DOHH2 (cell line): ENCODE measurements around the gene DMD.

Source experiments
- H3F3A ChIP-seq: fragments of 200-600 bp; sonication (generic), shearing (Covaris generic); 2 replicates; pipeline ENCODE4 v1.6.0; 2016; ENCODE audit warnings: antibody characterized with exemption, mild to moderate bottlenecking; ENCODE audit not compliant: control insufficient read depth, insufficient read depth
- H3K27ac ChIP-seq: fragments of 200-600 bp; sonication (generic); 2 replicates; pipeline ENCODE4 v1.5.1; 2014; ENCODE audit warnings: low read depth, mild to moderate bottlenecking, low read length, moderate library complexity
- H3K27me3 ChIP-seq: fragments of 200-600 bp; sonication (generic); 2 replicates; pipeline ENCODE4 v1.6.1; 2014; ENCODE audit warnings: mild to moderate bottlenecking, low read length, mixed read lengths; ENCODE audit not compliant: control insufficient read depth
- H3K36me3 ChIP-seq: fragments of 200-600 bp; sonication (generic); 2 replicates; pipeline ENCODE4 v1.6.1; 2014; ENCODE audit warnings: mild to moderate bottlenecking, low read length, moderate library complexity, mixed read lengths; ENCODE audit not compliant: control insufficient read depth
- H3K4me1 ChIP-seq: fragments of 200-600 bp; sonication (generic); 2 replicates; pipeline ENCODE4 v1.6.1; 2014; ENCODE audit warnings: mild to moderate bottlenecking, low read length, mixed read lengths; ENCODE audit not compliant: control insufficient read depth
- H3K4me2 ChIP-seq: fragments of 200-600 bp; sonication (generic); 2 replicates; pipeline ENCODE4 v1.6.0; 2014; ENCODE audit warnings: mild to moderate bottlenecking, low read length, moderate library complexity
- H3K4me3 ChIP-seq: fragments of 200-600 bp; sonication (generic); 2 replicates; pipeline ENCODE4 v1.5.1; 2014; ENCODE audit warnings: mild to moderate bottlenecking, low read length, mixed read lengths
- H3K79me2 ChIP-seq: fragments of 200-600 bp; sonication (generic); 2 replicates; pipeline ENCODE4 v1.6.1; 2014; ENCODE audit warnings: mild to moderate bottlenecking, low read length, mixed read lengths; ENCODE audit not compliant: control insufficient read depth
- H3K9me2 ChIP-seq: fragments of 200-600 bp; sonication (generic); replicated peaks from 2 replicates; pipeline ENCODE4 v1.6.1; 2014; ENCODE audit warnings: mild to moderate bottlenecking, low read length, mixed read lengths; ENCODE audit not compliant: control insufficient read depth
- H3K9me3 ChIP-seq: fragments of 200-600 bp; sonication (generic); 2 replicates; pipeline ENCODE4 v1.6.1; 2014; ENCODE audit warnings: antibody characterized with exemption, low read length, mixed read lengths; ENCODE audit not compliant: control insufficient read depth, insufficient read depth
- H4K20me1 ChIP-seq: fragments of 200-600 bp; sonication (generic); 2 replicates; pipeline ENCODE4 v1.6.0; 2014; ENCODE audit warnings: low read depth, mild to moderate bottlenecking, antibody characterized with exemption, low read length, moderate library complexity; ENCODE audit not compliant: control insufficient read depth, insufficient read depth
- EZH2phosphoT487 ChIP-seq: fragments of 200-600 bp; sonication (generic); IDR thresholded peaks from 2 replicates; pipeline ENCODE4 v1.6.1; 2017; ENCODE audit warnings: borderline replicate concordance, mild to moderate bottlenecking, antibody characterized with exemption, low read length, moderate library complexity, mixed read lengths
- TF ChIP-seq, protein P1 (sequence below): fragments of 200-600 bp; sonication (generic); IDR thresholded peaks from one replicate; pipeline ENCODE4 v1.5.1; 2014; ENCODE audit warnings: antibody characterized with exemption, mild to moderate bottlenecking, low read depth, low read length; ENCODE audit not compliant: poor library complexity, severe bottlenecking

DMD gene

GRCh38 chrX:31170792-31171191 lies 2040.6 kb downstream of the DMD start:
- H3F3A ChIP-seq: no peaks in the 10 kb centered on the region

DNA sequence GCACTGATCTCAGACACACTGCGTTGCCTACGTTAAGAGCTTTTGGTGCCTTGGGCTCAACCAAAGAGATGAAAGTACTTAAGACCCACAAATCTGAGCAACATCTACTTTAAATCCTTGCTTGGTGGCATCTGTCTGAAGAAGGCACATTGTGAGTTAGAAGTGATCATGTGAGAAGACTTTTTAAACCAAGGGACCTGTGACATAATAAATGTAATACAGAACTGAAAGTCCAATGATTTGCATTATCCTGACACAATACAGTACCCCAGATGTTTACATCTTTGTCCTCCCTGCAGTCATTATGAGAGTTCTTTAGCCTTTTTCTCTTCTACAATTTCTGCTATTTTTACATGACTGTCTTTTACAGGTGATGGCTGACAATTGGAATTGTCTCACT lies 2042.8 kb downstream of the DMD start:
- Histone ChIP-seq H3K9me3 (no peaks in the 10 kb centered on the region), H3K27me3 (no peaks in the 10 kb centered on the region), H3K4me1 (no peaks in the 10 kb centered on the region), H3F3A (no peaks in the 10 kb centered on the region), H3K4me2 (no peak overlapping the region), H3K4me3 (no peak overlapping the region), H3K27ac (no peak overlapping the region), H4K20me1 (no peaks in the 10 kb centered on the region), H3K9me2 (no peaks in the 10 kb centered on the region), H3K79me2 (no peaks in the 10 kb centered on the region), H3K36me3 (no peaks in the 10 kb centered on the region)
- TF ChIP-seq, protein P1, sequence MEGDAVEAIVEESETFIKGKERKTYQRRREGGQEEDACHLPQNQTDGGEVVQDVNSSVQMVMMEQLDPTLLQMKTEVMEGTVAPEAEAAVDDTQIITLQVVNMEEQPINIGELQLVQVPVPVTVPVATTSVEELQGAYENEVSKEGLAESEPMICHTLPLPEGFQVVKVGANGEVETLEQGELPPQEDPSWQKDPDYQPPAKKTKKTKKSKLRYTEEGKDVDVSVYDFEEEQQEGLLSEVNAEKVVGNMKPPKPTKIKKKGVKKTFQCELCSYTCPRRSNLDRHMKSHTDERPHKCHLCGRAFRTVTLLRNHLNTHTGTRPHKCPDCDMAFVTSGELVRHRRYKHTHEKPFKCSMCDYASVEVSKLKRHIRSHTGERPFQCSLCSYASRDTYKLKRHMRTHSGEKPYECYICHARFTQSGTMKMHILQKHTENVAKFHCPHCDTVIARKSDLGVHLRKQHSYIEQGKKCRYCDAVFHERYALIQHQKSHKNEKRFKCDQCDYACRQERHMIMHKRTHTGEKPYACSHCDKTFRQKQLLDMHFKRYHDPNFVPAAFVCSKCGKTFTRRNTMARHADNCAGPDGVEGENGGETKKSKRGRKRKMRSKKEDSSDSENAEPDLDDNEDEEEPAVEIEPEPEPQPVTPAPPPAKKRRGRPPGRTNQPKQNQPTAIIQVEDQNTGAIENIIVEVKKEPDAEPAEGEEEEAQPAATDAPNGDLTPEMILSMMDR: no peak
- no peak for TF ChIP-seq EZH2phosphoT487

More at GRCh38 chrX:31170792-31171191, 2040.6 kb downstream of the DMD start:
- Histone ChIP-seq H3K79me2 (no peaks in the 10 kb centered on the region), H3K27ac (no peak overlapping the region), H3K4me1 (no peaks in the 10 kb centered on the region), H3K9me3 (no peaks in the 10 kb centered on the region), H3K27me3 (no peaks in the 10 kb centered on the region), H3K4me3 (no peak overlapping the region), H4K20me1 (no peaks in the 10 kb centered on the region), H3K4me2 (no peak overlapping the region), H3K36me3 (no peaks in the 10 kb centered on the region), H3K9me2 (no peaks in the 10 kb centered on the region)
- TF ChIP-seq, protein P1: no peak
- no peak for TF ChIP-seq EZH2phosphoT487

DNA sequence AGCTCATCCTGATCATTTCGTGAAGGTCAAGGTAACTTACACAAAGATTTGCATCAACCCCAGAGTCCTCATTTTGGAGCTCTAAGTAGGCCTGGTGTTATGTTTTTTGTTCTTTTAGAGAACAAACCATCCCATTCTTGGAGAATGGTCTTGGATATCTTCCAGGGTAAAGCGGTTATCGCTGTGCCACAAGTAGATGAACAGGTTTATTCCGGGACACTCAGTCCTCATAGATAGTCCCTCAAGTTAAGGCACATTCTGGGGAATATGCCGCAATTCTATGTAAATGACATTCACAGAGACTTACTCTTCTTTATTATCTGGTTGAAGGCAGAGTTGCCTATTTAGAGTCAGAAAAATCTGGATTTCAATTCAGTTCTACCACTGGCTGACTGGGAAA lies 2044.5 kb downstream of the DMD start:
- H3K4me3 ChIP-seq: no peak overlapping the region
- H3F3A ChIP-seq: no peaks in the 10 kb centered on the region
- no peaks in the 10 kb centered on the region for H3K9me3 ChIP-seq
- H3K79me2 ChIP-seq: no peaks in the 10 kb centered on the region
- TF ChIP-seq EZH2phosphoT487: no peak
- TF ChIP-seq, protein P1: no peak
- no peaks in the 10 kb centered on the region for H3K4me1 ChIP-seq
- no peaks in the 10 kb centered on the region for H3K9me2 ChIP-seq
- H3K36me3 ChIP-seq: no peaks in the 10 kb centered on the region
- H3K27me3 ChIP-seq: no peaks in the 10 kb centered on the region
- H3K4me2 ChIP-seq: no peak overlapping the region
- H4K20me1 ChIP-seq: no peaks in the 10 kb centered on the region
- no peak overlapping the region for H3K27ac ChIP-seq

- H3K9me2 ChIP-seq: no peaks in the 10 kb centered on the region
- no peaks in the 10 kb centered on the region for H4K20me1 ChIP-seq
- H3F3A ChIP-seq: no peaks in the 10 kb centered on the region
- TF ChIP-seq EZH2phosphoT487: no peak
- TF ChIP-seq, protein P1: no peak
- no peaks in the 10 kb centered on the region for H3K4me1 ChIP-seq
- no peak overlapping the region for H3K4me2 ChIP-seq
- no peak overlapping the region for H3K27ac ChIP-seq
- H3K4me3 ChIP-seq: no peak overlapping the region
- no peaks in the 10 kb centered on the region for H3K27me3 ChIP-seq
- no peaks in the 10 kb centered on the region for H3K36me3 ChIP-seq
- H3K9me3 ChIP-seq: no peaks in the 10 kb centered on the region
- no peaks in the 10 kb centered on the region for H3K79me2 ChIP-seq
These were observed 2044.9 kb downstream of the DMD start for GRCh38 chrX:31166416-31166815.
